ENCODE results near the gene OSBP2.

The OSBP2 gene

GRCh38 chr22:30856741-30857502 is 162.2 kb downstream of the OSBP2 start:
- H3K36me3 ChIP-seq (ENCODE audit: control insufficient read depth, insufficient read depth, low read length, severe bottlenecking) = no peaks in the 10 kb centered on the region
- no peak for DNase-seq (ENCODE audit: low read depth)
- H3K4me3 ChIP-seq (ENCODE audit: low read length) = no peak overlapping the region
- H3K27me3 ChIP-seq (replicated peaks; ENCODE audit: control insufficient read depth, insufficient read depth, low read length) = no peaks in the 10 kb centered on the region
- H3K9ac ChIP-seq (ENCODE audit: low read length) = no peak overlapping the region
- peaks cover 14% of the 10 kb centered on the region for H3K9me3 ChIP-seq (ENCODE audit: control insufficient read depth, low read length)
- no peaks in the 10 kb centered on the region for H3K4me1 ChIP-seq (ENCODE audit: control insufficient read depth, insufficient read depth, low read length)

DNA sequence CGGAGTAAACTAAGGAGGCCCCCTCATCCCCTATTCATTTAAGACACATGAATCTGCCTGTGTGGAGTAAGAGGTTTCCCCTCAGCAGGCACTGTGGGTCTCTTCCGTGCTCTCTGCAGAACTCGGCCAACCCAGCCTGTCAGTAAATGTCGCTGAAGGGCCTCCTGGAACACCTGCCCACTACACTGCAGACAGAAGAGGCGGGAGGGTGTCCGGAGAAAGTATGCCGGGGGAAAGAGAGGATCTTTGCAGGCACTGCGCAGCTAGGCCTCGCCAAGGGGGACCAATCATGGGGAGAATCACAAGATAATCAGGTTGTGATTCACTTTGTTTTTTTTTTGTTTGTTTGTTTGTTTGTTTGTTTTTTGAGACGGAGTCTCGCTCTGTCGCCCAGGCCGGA is 163.1 kb downstream of the OSBP2 start:
- H3K4me3 ChIP-seq (ENCODE audit: low read length) = no peak overlapping the region
- DNase-seq (ENCODE audit: low read depth) = no peak
- H3K9ac ChIP-seq (ENCODE audit: low read length) = no peak overlapping the region
- H3K36me3 ChIP-seq (ENCODE audit: control insufficient read depth, insufficient read depth, low read length, severe bottlenecking) = no peaks in the 10 kb centered on the region
- H3K27me3 ChIP-seq (replicated peaks; ENCODE audit: control insufficient read depth, insufficient read depth, low read length) = no peaks in the 10 kb centered on the region
- H3K9me3 ChIP-seq (ENCODE audit: control insufficient read depth, low read length) = peaks cover 5% of the 10 kb centered on the region
- no peaks in the 10 kb centered on the region for H3K4me1 ChIP-seq (ENCODE audit: control insufficient read depth, insufficient read depth, low read length)

DNA sequence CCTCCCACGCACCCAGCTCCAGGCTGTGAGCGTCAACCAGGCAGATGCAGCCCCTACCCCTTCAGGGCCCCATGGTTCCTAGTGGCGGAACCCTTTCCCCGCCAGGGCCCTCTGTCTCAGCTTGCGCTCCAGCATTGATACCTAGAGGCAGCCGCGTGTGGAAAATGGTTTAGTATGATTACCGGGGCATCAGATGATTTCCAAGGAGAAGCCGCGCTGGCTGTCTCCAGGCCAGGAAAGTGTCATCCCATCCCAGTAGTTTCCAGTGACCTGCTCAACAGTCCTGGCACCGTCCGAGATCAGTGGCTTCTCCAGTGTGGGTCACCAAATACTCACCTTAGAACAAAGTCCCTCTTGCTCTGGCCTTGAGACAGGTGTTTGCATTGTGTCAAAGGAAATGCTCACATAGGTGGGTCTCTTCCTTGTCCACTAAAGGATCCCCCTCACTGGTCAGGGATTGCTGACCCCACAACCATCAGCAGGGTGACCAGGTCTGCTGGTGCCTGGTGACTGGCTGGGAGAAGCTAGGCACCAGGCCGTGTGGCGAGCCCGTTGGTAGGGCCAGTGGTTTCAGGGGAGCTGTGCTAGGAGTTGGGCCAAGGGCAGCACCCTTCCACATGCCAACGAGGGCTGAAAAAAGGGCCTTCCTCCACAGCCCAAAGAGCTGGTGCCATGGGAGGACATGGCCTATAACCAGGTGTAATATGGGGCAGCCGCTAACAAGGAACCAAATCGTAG is 164.5 kb downstream of the OSBP2 start:
- Histone ChIP-seq H3K9me3 (ENCODE audit: control insufficient read depth, low read length) (no peaks in the 10 kb centered on the region), H3K4me3 (ENCODE audit: low read length) (no peak overlapping the region), H3K27me3 (replicated peaks; ENCODE audit: control insufficient read depth, insufficient read depth, low read length) (no peaks in the 10 kb centered on the region), H3K36me3 (ENCODE audit: control insufficient read depth, insufficient read depth, low read length, severe bottlenecking) (no peaks in the 10 kb centered on the region), H3K9ac (ENCODE audit: low read length) (no peak overlapping the region), H3K4me1 (ENCODE audit: control insufficient read depth, insufficient read depth, low read length) (peaks cover 10% of the 10 kb centered on the region)
- DNase-seq (ENCODE audit: low read depth) = no peak

GRCh38 chr22:30859714-30860095 is 165.0 kb downstream of the OSBP2 start:
- Histone ChIP-seq H3K9ac (ENCODE audit: low read length) (no peak overlapping the region), H3K4me1 (ENCODE audit: control insufficient read depth, insufficient read depth, low read length) (peaks cover 10% of the 10 kb centered on the region), H3K4me3 (ENCODE audit: low read length) (no peak overlapping the region), H3K9me3 (ENCODE audit: control insufficient read depth, low read length) (no peaks in the 10 kb centered on the region), H3K27me3 (replicated peaks; ENCODE audit: control insufficient read depth, insufficient read depth, low read length) (no peaks in the 10 kb centered on the region), H3K36me3 (ENCODE audit: control insufficient read depth, insufficient read depth, low read length, severe bottlenecking) (no peaks in the 10 kb centered on the region)
- no peak for DNase-seq (ENCODE audit: low read depth)

DNA sequence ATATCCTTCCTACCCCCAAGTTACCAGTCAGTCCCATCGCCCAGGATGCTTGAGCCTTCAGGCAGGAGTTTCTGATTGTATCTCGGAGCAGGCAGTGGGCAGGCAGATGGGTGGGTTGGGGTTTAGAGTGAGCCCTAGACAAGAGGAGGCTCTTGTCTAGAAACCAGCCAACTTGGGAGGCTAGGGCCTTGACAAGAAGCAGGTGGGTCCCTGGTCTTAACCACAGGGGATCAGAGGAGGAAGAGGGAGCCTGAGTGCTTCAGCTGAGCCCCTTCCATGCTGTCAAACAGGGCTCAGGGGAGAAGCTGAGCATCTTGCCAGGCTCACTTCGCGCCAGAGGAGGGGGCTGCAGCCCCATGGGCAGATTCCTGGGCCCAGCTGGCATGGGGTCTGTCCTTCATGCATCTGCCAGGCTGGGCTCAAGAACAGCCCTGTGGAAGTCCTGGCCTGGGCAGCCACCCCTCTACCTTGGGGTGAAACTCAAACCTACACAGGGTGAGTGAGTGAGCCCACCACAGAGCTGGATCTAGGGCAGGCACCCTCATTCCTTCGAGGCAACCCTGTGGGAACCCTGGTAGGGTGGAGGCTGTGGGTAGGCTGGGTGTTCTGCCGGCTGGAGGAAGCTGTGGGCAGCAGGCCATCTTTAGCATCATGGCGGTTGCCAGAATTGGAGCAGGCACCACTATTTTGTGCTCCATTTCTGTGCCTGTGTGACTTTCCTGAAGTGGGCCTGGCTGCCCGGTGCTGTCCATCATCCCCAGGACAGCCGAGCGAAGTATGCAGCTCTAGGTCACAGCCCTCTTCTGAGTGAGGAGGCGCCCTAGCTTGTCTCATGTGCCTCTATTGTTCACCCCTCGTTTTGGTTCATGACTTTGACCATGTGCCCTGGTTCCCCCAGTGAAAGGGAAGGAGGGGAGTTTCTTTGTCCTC is 165.8 kb downstream of the OSBP2 start:
- Histone ChIP-seq H3K9me3 (ENCODE audit: control insufficient read depth, low read length) (no peaks in the 10 kb centered on the region), H3K4me1 (ENCODE audit: control insufficient read depth, insufficient read depth, low read length) (peaks cover 10% of the 10 kb centered on the region), H3K9ac (ENCODE audit: low read length) (no peak overlapping the region), H3K36me3 (ENCODE audit: control insufficient read depth, insufficient read depth, low read length, severe bottlenecking) (no peaks in the 10 kb centered on the region), H3K27me3 (replicated peaks; ENCODE audit: control insufficient read depth, insufficient read depth, low read length) (no peaks in the 10 kb centered on the region), H3K4me3 (ENCODE audit: low read length) (no peak overlapping the region)
- no peak for DNase-seq (ENCODE audit: low read depth)

DNA sequence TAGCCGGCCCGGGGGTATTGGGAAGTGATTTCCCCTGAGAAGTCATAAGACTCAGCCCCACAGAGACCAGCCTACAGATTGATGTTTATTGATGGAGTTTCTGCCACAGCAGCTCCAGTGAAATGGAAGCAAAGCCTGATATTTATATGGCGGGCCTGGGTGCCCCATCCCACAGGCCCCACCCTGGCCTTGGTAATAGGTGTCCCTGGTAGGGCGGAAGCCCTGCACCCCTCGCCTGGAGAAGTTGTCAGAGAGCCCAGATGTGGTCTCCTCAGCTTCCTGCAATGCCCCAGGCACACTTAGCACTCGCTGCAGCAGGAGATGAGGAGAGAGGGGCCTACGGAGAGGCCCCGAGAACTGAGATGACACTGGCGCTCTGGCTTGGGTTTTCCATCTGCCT is 166.5 kb downstream of the OSBP2 start:
- H3K36me3 ChIP-seq (ENCODE audit: control insufficient read depth, insufficient read depth, low read length, severe bottlenecking) = no peaks in the 10 kb centered on the region
- no peak overlapping the region for H3K4me3 ChIP-seq (ENCODE audit: low read length)
- H3K4me1 ChIP-seq (ENCODE audit: control insufficient read depth, insufficient read depth, low read length) = peaks cover 10% of the 10 kb centered on the region
- H3K9me3 ChIP-seq (ENCODE audit: control insufficient read depth, low read length) = no peaks in the 10 kb centered on the region
- no peaks in the 10 kb centered on the region for H3K27me3 ChIP-seq (replicated peaks; ENCODE audit: control insufficient read depth, insufficient read depth, low read length)
- no peak overlapping the region for H3K9ac ChIP-seq (ENCODE audit: low read length)
- no peak for DNase-seq (ENCODE audit: low read depth)

GRCh38 chr22:30861688-30862552 is 167.2 kb downstream of the OSBP2 start:
- H3K4me1 ChIP-seq (ENCODE audit: control insufficient read depth, insufficient read depth, low read length) = peaks cover 10% of the 10 kb centered on the region
- H3K9ac ChIP-seq (ENCODE audit: low read length) = no peak overlapping the region
- DNase-seq (ENCODE audit: low read depth) = no peak
- H3K36me3 ChIP-seq (ENCODE audit: control insufficient read depth, insufficient read depth, low read length, severe bottlenecking) = no peaks in the 10 kb centered on the region
- no peak overlapping the region for H3K4me3 ChIP-seq (ENCODE audit: low read length)
- H3K27me3 ChIP-seq (replicated peaks; ENCODE audit: control insufficient read depth, insufficient read depth, low read length) = no peaks in the 10 kb centered on the region
- H3K9me3 ChIP-seq (ENCODE audit: control insufficient read depth, low read length) = no peaks in the 10 kb centered on the region

- DNase-seq (ENCODE audit: low read depth) = no peak
- no peaks in the 10 kb centered on the region for H3K9me3 ChIP-seq (ENCODE audit: control insufficient read depth, low read length)
- H3K27me3 ChIP-seq (replicated peaks; ENCODE audit: control insufficient read depth, insufficient read depth, low read length) = no peaks in the 10 kb centered on the region
- H3K9ac ChIP-seq (ENCODE audit: low read length) = no peak overlapping the region
- H3K36me3 ChIP-seq (ENCODE audit: control insufficient read depth, insufficient read depth, low read length, severe bottlenecking) = no peaks in the 10 kb centered on the region
- H3K4me1 ChIP-seq (ENCODE audit: control insufficient read depth, insufficient read depth, low read length) = peaks cover 10% of the 10 kb centered on the region
- no peak overlapping the region for H3K4me3 ChIP-seq (ENCODE audit: low read length)
Observed at GRCh38 chr22:30863081-30863833, 168.6 kb downstream of the OSBP2 start.

DNA sequence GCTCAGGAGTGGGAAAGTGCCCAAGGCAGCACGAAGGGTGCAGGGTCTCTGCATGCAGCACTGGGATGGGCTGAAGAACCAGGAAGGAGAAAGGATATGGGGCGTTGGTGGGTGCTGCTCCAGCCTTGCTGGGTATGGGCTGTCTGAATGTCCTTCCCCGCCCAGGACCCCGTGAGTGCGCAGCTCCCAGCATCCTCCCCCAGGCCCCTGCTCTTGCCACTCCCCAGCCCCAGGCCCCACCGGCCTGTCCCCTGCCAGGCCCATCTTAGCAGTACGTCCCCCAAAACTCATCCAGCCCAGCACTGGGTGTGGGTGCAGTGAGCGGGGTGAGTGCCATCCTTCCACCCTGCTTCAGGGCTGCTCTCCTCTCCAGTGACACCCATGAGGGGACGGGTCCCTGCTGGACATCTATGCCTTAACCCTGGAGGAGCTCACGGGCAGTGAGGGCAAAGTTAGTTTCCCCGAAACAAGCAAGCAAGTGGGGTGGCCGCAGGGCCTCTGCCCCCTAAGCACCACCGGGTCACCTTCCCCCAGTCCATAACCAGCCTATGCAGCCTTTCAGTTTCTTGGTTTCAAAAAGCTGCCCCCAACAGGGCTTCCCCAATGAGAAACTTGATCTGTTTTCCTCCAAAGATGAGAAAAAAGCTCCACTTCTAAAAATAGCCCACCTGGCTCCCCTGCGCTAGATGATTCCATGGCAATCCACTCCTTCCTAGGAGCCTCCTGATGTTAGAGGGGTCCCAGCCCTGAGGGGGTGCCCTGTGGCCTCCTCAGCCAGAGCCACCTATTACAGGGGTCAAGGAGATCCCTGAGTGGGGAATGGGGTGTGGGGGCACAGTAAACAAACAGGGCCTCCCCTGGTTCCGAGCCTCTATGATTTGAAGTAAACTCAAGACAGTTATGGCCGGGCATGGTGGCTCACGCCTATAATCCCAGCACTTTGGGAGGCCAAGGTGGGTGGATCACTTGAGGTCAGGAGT is 170.1 kb downstream of the OSBP2 start:
- Histone ChIP-seq H3K4me3 (ENCODE audit: low read length) (no peak overlapping the region), H3K9me3 (ENCODE audit: control insufficient read depth, low read length) (no peaks in the 10 kb centered on the region)
- DNase-seq (ENCODE audit: low read depth) = no peak

More for the DNA sequence above, 170.1 kb downstream of the OSBP2 start:
- H3K27me3 ChIP-seq (replicated peaks; ENCODE audit: control insufficient read depth, insufficient read depth, low read length) = no peaks in the 10 kb centered on the region
- H3K4me1 ChIP-seq (ENCODE audit: control insufficient read depth, insufficient read depth, low read length) = peaks cover 16% of the 10 kb centered on the region
- H3K9ac ChIP-seq (ENCODE audit: low read length) = no peak overlapping the region
- H3K36me3 ChIP-seq (ENCODE audit: control insufficient read depth, insufficient read depth, low read length, severe bottlenecking) = no peaks in the 10 kb centered on the region

Data from adipocyte (in vitro differentiated cells).